GM19397 (cell line): ENCODE data around the gene TSFM.
"Not testable (repeated sequence)": the region's sequence is repeated elsewhere in the genome, so short reads cannot be mapped to it uniquely, and the experiment has no call there.

Experiments used
- ATAC-seq: cut with Tn5 transposase; IDR thresholded peaks from one replicate; pipeline ENCODE4 v1.9.1; 2021; ENCODE audit warnings: mild to moderate bottlenecking, moderate library complexity; ENCODE audit not compliant: unreplicated experiment

The TSFM gene

GRCh38 chr12:57762463-57762862 lies 20.1 kb upstream of the TSFM start:
- no peak for ATAC-seq

DNA sequence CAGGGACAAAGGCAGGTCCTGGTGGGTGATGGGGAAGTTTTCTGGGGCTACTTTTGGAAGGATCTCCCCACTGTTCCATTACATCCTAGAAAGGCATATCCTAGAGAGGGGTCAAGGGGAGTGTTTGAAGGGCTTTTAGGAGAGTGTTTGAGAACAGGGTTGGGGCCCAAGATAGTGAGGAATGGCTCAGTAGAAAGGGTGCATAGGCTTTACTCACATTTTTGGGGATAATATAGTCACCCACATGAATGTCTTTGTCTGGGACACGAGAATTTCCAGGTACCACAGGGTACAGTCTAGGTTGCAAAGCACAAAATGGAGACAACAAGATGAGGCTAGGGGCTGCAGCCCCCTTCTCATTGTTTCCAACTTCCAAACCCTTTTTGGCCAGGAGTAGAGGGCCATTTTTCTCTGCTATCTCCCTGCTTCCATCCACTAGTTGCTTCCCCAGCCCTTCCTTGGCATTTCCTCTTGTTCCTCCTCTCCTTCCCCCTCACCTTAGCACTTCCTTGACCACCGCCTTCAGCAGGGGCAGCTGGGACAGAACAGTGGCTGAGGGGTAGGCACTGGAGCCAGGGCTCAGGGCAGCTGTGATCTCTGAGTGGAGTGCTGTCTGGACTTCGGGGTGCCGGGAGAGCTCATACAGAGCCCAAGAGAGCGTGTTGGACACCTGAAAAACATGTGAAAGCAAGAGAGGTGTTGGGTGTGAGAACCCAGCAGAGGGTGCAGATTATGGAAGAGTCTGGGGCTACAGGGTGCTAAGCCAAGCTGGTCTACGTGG lies 18.5 kb upstream of the TSFM start:
- no peak for ATAC-seq

DNA sequence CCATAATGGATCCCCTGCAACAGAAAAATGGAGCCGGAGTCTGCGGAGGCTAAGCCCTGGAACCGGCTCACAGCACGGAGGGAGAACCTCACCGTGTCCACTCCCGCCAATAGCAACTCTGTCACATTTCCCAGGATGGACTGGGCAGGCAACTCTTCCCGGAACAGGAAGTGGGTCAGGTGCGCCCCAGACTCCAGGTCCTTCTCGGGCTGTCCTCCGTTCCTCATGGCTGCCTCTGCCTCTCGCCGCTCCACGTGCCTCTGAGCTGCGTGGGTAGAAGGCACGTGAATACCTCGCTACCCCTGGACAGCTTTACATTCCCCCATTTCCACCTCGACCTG lies 18.0 kb upstream of the TSFM start:
- ATAC-seq, result peak; percentile 11

DNA sequence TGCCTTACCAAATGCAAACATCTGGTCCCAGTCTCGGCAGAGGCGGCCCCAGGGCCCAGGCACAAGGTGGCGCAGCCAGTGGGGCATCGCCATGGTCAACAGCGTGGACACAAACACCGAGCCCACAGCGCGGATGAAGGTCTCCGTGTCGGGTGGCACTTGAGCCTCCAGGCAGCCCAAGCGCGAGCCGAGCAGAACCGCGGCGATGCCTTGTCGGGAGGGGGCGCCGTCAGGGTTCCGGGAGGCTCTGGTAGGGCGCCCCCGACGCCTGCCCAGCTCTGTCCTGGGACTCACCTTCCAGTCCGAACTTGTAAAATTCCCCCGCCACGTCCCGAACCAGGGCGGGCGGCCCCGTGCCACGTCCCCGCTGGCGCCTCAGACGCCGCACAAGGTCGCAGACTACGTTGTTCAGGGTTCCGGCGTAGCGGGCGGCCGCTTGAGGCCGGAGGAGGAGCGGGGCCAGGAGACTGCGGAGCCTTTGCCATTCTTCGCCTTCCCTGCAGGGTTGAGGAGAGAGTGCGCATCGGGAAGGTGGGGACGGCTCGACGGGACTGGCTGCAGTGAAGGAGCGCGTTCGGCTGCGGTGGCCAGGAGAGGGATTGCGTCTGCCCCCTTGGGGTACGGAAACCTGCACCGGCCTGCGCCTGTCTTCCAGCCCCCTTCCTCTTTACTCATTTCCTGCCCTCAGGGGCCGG lies 17.4 kb upstream of the TSFM start:
- ATAC-seq, result peak; percentile 64

- ATAC-seq, result no peak
These were observed 16.7 kb upstream of the TSFM start for GRCh38 chr12:57765698-57766463.

DNA sequence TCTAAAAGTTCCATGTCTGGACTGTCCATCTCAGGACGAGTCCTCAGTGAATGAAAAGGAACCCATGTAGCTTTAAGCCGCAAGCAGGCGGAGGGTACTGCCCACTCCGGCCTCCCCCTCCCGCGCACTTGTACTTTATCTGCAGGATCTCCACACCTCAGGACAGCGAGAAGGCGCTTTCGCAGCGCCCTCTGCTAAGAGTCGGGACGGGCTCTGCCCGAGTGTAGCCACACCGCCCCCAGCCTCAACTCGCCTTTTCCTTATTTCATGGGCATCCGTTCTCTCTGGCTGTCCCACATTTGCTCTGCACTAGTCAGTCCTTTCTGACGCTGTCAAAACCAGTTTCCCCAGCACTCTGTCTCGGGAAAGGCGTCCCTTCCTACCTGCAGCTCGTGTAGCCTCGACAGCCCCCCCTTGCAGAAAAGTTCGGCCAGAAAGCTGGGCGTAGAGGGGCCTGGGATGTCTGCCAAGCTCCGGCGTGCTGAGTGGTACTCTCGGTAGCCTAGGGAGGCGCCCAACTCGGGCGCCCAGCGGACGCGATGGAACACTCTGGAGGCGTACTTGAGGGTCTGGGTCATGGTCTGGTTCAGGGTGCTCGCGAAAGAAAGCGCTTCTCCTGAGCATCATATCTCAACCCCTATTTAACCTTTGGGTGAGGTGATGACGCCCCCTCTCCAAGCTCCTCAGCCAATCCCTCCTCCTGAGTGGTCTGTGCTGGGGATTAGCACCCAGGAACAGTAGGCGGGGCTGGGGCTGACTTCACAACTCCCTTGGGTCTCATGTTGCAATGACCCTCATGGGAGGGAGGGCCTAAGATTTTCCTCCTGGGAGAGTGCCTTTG lies 15.9 kb upstream of the TSFM start, which contains the start of gene CYP27B1:
Gene CYP27B1 (minus strand): TSS at position 615 of the 841 bp plus-strand sequence. CDS start 37 bp downstream, at position 578.
- no peak for ATAC-seq

DNA sequence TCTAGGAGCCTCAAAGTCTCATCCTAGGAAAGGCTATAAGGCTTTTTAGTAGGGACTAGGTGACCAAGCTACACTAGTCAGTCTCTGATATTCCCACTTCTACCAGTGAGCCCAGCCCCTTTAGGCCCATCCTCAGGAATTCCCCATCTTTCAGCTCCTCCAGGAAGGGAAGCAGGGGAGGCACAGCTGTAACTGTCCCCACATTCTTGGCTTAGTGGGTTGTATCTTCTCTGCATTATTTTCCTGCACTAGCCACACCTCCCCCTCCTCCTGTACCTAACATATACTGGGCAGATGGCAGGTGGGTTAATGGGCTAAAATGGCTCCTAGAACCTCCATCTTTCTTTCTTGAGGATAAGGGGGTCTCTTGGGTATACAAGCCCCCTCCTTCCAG lies 15.3 kb upstream of the TSFM start:
- ATAC-seq, result no peak

GRCh38 chr12:57767876-57768275 lies 14.7 kb upstream of the TSFM start:
- no peak for ATAC-seq

DNA sequence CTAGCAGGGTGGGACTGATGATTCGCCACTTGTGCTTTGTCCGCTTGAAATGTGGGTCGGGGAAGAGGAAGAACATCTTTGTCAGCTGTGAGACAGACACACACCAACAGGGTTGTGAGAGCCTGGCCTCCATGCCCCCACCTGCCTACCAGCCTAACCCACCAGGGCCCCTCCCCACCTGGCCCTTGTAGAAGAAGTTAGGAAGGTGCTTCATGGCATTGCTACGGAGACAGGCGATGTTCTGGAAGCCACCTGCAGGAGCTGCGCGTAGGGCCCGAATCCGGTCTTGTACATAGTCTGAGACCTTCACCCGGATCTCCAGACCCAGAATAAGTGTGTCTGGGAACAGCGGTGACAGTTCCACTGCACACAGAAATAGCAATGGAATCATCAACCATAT lies 13.0 kb upstream of the TSFM start:
- no peak for ATAC-seq

- ATAC-seq, result no peak
These were observed 11.9 kb upstream of the TSFM start for GRCh38 chr12:57770734-57771133.

- peak; percentile 69 for ATAC-seq
These were observed 11.2 kb upstream of the TSFM start for GRCh38 chr12:57771236-57771872.

DNA sequence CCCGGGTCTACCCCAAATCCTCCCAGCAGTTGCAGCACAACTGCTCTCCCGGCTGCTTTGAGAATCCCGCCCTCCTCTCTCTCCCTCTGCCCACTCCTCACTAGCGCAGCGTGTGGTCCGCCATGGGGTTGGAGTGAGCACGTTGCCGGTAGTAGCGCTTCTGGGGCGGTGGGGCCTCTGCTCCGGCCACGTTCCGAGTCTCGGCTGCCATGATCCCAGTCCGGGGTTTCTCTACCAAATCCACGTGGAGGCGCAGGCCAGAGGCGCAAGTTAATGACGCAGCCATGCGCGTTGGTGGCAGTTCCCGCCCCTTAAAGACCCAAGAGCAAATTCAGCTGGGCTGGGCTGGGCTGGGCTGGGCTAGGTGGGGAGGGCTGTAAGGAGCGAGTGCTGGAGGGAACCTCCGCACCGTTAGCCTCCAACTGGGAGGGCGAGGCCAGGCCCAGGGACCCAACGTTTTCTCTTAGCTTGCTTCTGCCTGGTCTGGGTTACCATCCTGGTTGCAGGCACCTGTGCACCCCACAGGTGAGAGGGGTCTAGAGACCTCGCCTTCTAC lies 10.6 kb upstream of the TSFM start, which contains the start of gene METTL1:
Gene METTL1 (minus strand): TSS at position 233 of the 556 bp plus-strand sequence. CDS start 22 bp downstream, at position 211.
- ATAC-seq, result peak; percentile 75

DNA sequence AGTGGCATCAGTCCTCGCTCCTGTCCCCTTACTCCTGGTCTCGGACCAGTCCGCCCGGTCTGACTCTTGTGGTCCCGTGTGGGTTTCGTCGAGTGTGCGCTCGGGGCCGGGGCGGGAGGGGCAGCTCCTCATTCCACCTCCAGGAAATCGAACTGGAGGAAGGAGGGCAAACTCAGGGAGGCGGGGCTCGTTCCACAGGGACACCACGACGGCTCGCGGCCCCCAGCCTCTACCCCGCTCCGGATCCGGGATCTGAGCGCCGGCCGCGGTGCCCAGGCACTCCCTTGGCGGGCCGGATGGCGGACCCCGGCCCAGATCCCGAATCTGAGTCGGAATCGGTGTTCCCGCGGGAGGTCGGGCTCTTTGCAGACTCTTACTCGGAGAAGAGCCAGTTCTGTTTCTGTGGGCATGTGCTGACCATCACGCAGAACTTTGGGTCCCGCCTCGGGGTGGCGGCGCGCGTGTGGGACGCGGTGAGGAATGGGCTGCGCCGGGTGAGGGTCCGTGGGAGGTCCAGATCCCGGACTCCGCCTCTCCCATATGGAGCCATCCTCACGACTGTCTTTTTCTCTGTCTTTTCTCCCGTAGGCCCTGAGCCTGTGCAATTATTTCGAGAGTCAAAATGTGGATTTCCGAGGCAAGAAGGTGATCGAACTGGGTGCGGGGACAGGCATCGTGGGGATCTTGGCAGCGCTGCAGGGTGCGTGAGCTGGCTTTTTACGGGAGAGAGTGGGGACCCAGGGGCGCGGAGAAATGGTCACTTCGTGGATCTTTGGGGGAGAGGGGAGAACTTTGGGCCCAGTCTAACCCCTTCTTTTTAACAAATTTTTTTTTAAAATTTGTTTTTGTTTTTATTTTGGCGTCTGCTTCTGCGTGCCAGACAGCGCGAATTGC lies 9.9 kb upstream of the TSFM start, which contains the start of gene EEF1AKMT3:
Gene EEF1AKMT3 (plus strand): TSS at position 186 of the 894 bp plus-strand sequence. CDS start 111 bp downstream, at position 297.
- peak; percentile 28 for ATAC-seq

GRCh38 chr12:57774634-57775033 lies 8.0 kb upstream of the TSFM start:
- ATAC-seq, result not testable (repeated sequence)

- no peak for ATAC-seq
These were observed 7.5 kb upstream of the TSFM start for GRCh38 chr12:57775044-57775443.

DNA sequence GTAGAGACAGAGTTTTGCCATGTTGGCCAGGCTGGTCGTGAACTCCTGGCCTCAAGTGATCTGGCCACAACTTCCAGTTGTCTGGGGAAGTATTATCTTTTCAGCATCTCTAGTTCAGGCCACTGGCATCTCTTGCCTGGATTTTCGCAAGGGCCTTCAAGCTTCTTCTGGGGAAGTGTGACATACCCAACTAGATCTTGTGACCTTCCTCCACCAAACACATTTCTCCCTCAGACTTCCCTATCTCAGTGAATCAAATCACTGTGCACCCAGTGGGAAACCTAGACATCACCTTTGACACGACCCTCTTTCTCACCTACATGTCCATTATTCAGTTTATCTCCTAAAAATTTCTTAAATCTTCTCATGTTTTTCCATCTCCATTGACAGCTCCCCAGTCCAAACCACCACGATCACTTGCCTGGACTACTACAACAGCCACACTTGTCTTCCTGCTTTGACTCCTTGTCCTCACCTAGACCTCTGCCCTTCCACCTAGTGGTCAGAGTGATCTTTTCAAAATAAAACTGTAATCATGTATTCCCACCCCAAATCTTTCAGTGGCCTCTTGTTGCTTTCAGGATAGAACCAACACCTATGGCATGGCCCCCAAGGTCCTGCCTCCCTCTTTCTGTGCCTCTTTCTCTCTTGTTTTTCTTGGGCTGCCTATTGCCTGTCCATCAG lies 6.9 kb upstream of the TSFM start:
- no peak for ATAC-seq

DNA sequence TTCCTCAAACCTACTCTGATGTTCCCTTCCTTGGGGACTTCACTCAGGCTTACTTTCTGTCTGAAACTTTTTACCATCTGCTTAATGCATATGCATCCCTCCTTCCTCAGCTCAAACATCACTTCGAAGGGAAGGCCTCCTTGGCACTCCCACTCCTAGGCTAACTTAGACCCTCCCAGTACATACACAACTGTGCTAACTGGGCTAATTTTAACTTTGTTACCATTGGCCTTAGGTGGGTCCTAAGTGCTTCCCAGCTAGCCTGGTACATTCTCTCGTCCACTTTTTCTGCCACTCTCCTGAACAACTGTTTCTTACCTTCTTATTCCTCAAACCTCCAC lies 6.4 kb upstream of the TSFM start:
- ATAC-seq, result no peak

- no peak for ATAC-seq
These were observed 5.2 kb upstream of the TSFM start for GRCh38 chr12:57777367-57777766.
